ENCODE results near the gene BRD2.

Gene BRD2

DNA sequence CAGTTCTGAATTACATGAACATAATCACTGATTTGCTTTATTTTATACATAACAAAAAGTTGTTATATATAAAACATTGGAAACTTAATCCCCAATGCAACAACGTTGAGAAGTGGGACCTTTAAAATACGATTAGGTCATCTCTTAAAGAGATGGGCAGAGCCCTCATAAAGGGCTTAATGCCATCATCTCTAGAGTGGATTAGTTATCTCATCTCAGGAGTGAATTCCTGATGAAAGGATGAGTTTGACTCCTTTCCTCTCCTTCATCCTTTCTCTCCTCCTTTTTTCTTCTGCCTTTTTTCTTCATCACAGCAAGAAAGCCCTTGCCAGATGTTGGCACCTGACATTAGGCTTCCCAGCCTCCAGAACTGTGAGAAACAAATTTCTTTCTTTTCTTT is 27.1 kb downstream of the BRD2 start:
- no peak for DNase-seq (ENCODE audit: low read depth in 2 of 2)
- no peak for TF ChIP-seq CTCF (IDR thresholded peaks at IDR 0.05; ENCODE audit: low read depth, low read length)
- no peak overlapping the region for H3K4me3 ChIP-seq (replicated peaks in 1 of 2; ENCODE audit: low read depth in 2 of 2, low read length in 2 of 2)

GRCh38 chr6:33000055-33000454 is 31.7 kb downstream of the BRD2 start:
- DNase-seq (ENCODE audit: low read depth in 2 of 2) = no peak
- TF ChIP-seq CTCF (IDR thresholded peaks at IDR 0.05; ENCODE audit: low read depth, low read length) = no peak
- H3K4me3 ChIP-seq (replicated peaks in 1 of 2; ENCODE audit: low read depth in 2 of 2, low read length in 2 of 2) = no peak overlapping the region

- no peak overlapping the region for H3K4me3 ChIP-seq (replicated peaks in 1 of 2; ENCODE audit: low read depth in 2 of 2, low read length in 2 of 2)
- TF ChIP-seq CTCF (IDR thresholded peaks at IDR 0.05; ENCODE audit: low read depth, low read length) = no peak
- DNase-seq (ENCODE audit: low read depth in 2 of 2) = no peak
Measured at GRCh38 chr6:33001685-33002084, 33.3 kb downstream of the BRD2 start.

DNA sequence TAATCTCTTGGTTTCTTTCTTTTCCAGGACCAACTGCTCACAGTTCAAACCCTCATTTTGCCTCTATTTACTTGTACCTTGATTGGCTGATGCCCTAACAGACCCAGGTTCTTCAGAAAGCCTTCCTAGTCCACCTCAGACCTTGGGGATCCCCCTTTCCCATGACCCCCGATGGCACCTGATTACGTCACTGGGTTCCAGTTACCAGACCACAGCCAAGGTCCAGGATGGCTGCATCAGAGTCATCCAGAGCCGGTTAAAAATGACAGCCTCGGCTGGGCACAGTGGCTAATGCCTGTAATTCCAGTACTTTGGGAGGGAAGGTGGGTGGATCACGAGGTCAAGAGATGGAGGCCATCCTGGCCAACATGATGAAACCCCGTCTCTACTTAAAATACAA is 36.5 kb downstream of the BRD2 start:
- H3K4me3 ChIP-seq (replicated peaks in 1 of 2; ENCODE audit: low read depth in 2 of 2, low read length in 2 of 2) = no peak overlapping the region
- no peak for TF ChIP-seq CTCF (IDR thresholded peaks at IDR 0.05; ENCODE audit: low read depth, low read length)
- no peak for DNase-seq (ENCODE audit: low read depth in 2 of 2)

GRCh38 chr6:33007831-33008400 is 39.5 kb downstream of the BRD2 start:
- no peak for TF ChIP-seq CTCF (IDR thresholded peaks at IDR 0.05; ENCODE audit: low read depth, low read length)
- DNase-seq (ENCODE audit: low read depth in 2 of 2) = no peak
- no peak overlapping the region for H3K4me3 ChIP-seq (replicated peaks in 1 of 2; ENCODE audit: low read depth in 2 of 2, low read length in 2 of 2)

DNA sequence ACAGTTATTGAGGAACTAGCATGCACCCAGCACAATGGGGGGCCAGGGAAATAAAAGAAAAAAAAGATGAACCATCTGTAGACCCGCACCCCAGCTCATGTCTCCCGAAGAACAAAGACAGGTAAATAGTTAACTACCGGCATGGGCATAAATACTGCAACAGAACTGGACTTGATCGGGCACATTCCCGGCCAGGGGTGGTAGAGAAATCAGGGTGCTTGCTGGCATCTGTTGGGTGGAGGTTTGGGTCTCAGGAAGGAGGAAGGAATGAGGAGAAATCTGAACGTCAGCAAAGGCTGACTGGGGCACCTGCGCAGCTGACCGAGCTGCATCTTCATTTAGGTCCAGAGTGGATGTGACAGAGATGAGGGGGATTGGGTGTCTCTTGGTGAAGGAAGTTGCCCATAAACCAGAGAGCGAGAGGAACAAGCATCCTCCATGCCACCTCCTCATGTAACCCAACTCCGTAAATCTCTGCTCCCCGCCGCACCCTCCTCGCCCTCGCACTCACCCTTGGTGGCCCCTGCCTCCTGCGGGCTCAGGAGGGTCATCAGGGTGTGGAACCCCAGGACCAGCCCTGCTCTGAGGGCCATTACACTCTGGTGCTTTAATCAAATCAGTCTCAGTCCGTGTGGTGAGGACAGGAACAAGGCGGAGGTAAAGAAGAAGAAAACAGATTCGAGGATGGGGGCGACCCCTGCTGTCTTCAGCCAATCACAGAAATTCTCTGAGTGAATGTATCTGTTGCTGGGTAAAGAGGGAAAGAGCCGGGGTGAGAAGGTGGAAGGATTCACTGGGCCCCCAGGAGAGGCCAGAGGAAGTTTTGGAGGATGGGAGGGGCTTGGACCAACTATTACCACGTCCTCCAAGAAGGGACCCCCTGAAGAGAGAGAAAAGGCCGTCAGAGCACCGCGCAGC is 40.8 kb downstream of the BRD2 start, which contains the start of gene HLA-DOA:
TSS of gene HLA-DOA (minus strand) at position 648 of the 918 bp plus-strand sequence.
- peak; percentile 9 to 14 for DNase-seq (ENCODE audit: low read depth in 2 of 2)
- no peak for TF ChIP-seq CTCF (IDR thresholded peaks at IDR 0.05; ENCODE audit: low read depth, low read length)
- H3K4me3 ChIP-seq (replicated peaks in 1 of 2; ENCODE audit: low read depth in 2 of 2, low read length in 2 of 2) = no peak within 1 kb of the TSS
